PC-3 (cell line): Measurements from ENCODE around the gene TM9SF3.

Source experiments
- EZH2phosphoT487 ChIP-seq: fragments of 300-600 bp; sonication (generic); IDR thresholded peaks from 2 replicates; pipeline ENCODE4 v1.6.1; 2018; ENCODE audit warnings: mild to moderate bottlenecking, antibody characterized with exemption, low read length, borderline replicate concordance
- TF ChIP-seq, protein P1 (sequence below): fragments of 300-600 bp; sonication (generic); conservative IDR thresholded peaks from 2 replicates; pipeline ENCODE4 v1.5.1; 2017; ENCODE audit warnings: antibody characterized with exemption, low read depth, mild to moderate bottlenecking, low read length

DNA sequence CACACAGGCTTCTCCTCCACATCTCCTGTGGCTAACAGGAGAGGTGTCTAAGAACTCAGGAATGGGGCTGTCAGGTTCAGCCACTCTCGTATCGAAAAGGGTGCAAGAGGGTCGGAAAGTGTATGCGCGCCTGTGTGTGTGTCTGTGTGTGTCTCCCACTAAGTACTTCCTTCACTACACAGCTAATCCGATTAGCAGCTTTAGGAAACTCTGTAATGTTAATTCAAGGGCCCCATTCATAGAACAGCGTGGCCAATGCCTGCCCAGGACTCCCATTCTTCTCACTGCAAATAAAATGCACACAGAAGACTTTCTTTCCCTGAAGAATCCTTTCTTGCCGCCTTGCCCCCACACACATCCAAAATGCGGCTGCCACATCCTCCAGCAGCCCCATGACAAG lies 112.9 kb downstream of the TM9SF3 start:
- TF ChIP-seq, protein P1, sequence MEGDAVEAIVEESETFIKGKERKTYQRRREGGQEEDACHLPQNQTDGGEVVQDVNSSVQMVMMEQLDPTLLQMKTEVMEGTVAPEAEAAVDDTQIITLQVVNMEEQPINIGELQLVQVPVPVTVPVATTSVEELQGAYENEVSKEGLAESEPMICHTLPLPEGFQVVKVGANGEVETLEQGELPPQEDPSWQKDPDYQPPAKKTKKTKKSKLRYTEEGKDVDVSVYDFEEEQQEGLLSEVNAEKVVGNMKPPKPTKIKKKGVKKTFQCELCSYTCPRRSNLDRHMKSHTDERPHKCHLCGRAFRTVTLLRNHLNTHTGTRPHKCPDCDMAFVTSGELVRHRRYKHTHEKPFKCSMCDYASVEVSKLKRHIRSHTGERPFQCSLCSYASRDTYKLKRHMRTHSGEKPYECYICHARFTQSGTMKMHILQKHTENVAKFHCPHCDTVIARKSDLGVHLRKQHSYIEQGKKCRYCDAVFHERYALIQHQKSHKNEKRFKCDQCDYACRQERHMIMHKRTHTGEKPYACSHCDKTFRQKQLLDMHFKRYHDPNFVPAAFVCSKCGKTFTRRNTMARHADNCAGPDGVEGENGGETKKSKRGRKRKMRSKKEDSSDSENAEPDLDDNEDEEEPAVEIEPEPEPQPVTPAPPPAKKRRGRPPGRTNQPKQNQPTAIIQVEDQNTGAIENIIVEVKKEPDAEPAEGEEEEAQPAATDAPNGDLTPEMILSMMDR: no peak
- no peak for TF ChIP-seq EZH2phosphoT487
